OCI-LY7 (cell line): Measurements from ENCODE around the gene TEN1.

Experiments
- EZH2phosphoT487 ChIP-seq: fragments of 200-600 bp; sonication (generic); IDR thresholded peaks from 2 replicates; pipeline ENCODE4 v1.6.1; 2018; ENCODE audit warnings: low read depth, borderline replicate concordance, mild to moderate bottlenecking, mixed run types, antibody characterized with exemption, low read length, moderate library complexity, mixed read lengths
- TF ChIP-seq, protein P1 (sequence below): fragments of 200-600 bp; sonication (generic); conservative IDR thresholded peaks from 2 replicates; pipeline ENCODE4 v1.5.1; 2014; ENCODE audit warnings: mild to moderate bottlenecking, antibody characterized with exemption, low read length, moderate library complexity, mixed read lengths

DNA sequence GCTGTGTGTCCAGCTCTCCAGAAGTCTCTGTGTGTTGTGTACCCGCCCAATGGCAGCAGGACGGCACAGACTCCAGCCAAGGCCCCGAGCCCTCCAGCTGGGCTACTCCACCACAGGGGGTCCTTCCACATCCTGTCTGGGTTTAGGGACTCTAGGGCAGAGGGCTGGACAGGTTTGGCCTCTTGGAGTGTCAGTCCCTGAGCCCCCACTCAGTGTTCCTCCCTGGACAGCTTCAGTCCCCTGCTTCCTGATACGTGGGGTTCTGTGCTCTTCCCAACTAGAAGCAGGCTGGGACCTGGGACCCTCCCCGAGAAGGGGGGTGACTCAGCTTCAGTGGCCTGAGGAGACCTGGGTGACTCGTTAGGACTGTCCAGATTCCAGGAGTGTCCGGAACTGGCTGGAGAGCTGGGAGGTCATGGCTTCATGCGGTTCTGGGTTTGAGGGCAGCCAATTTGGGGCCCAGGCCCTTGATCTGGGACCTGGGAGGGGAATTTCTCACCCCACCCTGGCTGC, 25.8 kb downstream of the TEN1 start:
- TF ChIP-seq, protein P1, sequence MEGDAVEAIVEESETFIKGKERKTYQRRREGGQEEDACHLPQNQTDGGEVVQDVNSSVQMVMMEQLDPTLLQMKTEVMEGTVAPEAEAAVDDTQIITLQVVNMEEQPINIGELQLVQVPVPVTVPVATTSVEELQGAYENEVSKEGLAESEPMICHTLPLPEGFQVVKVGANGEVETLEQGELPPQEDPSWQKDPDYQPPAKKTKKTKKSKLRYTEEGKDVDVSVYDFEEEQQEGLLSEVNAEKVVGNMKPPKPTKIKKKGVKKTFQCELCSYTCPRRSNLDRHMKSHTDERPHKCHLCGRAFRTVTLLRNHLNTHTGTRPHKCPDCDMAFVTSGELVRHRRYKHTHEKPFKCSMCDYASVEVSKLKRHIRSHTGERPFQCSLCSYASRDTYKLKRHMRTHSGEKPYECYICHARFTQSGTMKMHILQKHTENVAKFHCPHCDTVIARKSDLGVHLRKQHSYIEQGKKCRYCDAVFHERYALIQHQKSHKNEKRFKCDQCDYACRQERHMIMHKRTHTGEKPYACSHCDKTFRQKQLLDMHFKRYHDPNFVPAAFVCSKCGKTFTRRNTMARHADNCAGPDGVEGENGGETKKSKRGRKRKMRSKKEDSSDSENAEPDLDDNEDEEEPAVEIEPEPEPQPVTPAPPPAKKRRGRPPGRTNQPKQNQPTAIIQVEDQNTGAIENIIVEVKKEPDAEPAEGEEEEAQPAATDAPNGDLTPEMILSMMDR, result no peak
- TF ChIP-seq EZH2phosphoT487, result no peak
